Astrocyte of the hippocampus (primary cell): Measurements from ENCODE around the gene TOB1.

Experiments used
- DNase-seq: peaks from one replicate; pipeline ENCODE4 v3.0.0; 2011; ENCODE audit warnings: low read depth, low spot score

Gene TOB1

GRCh38 chr17:50866261-50866949, at the start of gene TOB1:
Gene TOB1, minus strand, starts transcription at chr17:50866354. Its CDS starts 2,337 bp downstream, at chr17:50864017.
- DNase-seq: peak; percentile 99

GRCh38 chr17:50914505-50915063, 48.4 kb upstream of the TOB1 start:
- no peak for DNase-seq

GRCh38 chr17:50913120-50913519, 47.0 kb upstream of the TOB1 start:
- no peak for DNase-seq

GRCh38 chr17:50911890-50912289, 45.7 kb upstream of the TOB1 start:
- DNase-seq: no peak

GRCh38 chr17:50911450-50911849, 45.3 kb upstream of the TOB1 start:
- DNase-seq: no peak

GRCh38 chr17:50909765-50910605, 43.8 kb upstream of the TOB1 start:
- DNase-seq: peak; percentile 53

GRCh38 chr17:50908860-50909764, 43.0 kb upstream of the TOB1 start:
- DNase-seq: peak; percentile 69

GRCh38 chr17:50908140-50908859, 42.1 kb upstream of the TOB1 start:
- no peak for DNase-seq

- no peak for DNase-seq
These were observed 40.3 kb upstream of the TOB1 start for GRCh38 chr17:50906443-50906842.

- no peak for DNase-seq
These were observed 39.3 kb upstream of the TOB1 start for GRCh38 chr17:50905460-50905803.

- peak; percentile 92 for DNase-seq
These were observed 38.6 kb upstream of the TOB1 start for GRCh38 chr17:50904518-50905459.

GRCh38 chr17:50903604-50904517, 37.7 kb upstream of the TOB1 start:
- DNase-seq: no peak

- no peak for DNase-seq
These were observed 36.5 kb upstream of the TOB1 start for GRCh38 chr17:50902372-50903353.

- DNase-seq: no peak
These were observed 34.3 kb upstream of the TOB1 start for GRCh38 chr17:50900383-50900892.

GRCh38 chr17:50899559-50900319, 33.6 kb upstream of the TOB1 start:
- DNase-seq: no peak

- no peak for DNase-seq
These were observed 32.9 kb upstream of the TOB1 start for GRCh38 chr17:50899005-50899460.
